Occipital lobe (tissue), 2 donors: ENCODE data around the gene MTR. TPM values are rescaled to one million over a fixed set of nuclear protein-coding genes. Genes with fewer than 3 reads are reported as not detected.
A peak's percentile ranks its signal among the peaks of the same experiment; 100 is the strongest.

Experiments
- DNase-seq: peaks from one replicate; lab custom pipeline; 2025; lab: John Stamatoyannopoulos, UW
- total RNA-seq: library from RNA; depleted of rRNA; stranded (reverse); fragments of >200 nt; gene quantifications from one replicate; pipeline ENCODE4 v1.2.3, GENCODE V29; 2014

Gene MTR
- total RNA-seq, 1 donor from 2014 or later: 28.4 TPM

GRCh38 chr1:236862615-236863211 lies 67.6 kb downstream of the MTR start:
- DNase-seq: no peak

GRCh38 chr1:236864211-236864610 lies 69.1 kb downstream of the MTR start:
- DNase-seq: no peak

GRCh38 chr1:236864996-236865817 lies 70.1 kb downstream of the MTR start:
- no peak for DNase-seq

GRCh38 chr1:236865818-236866155 lies 70.7 kb downstream of the MTR start:
- no peak for DNase-seq

GRCh38 chr1:236868625-236869467 lies 73.8 kb downstream of the MTR start:
- DNase-seq: no peak

- DNase-seq: no peak
Measured at GRCh38 chr1:236869911-236870310, 74.8 kb downstream of the MTR start.

- no peak for DNase-seq
Measured at GRCh38 chr1:236870721-236871120, 75.6 kb downstream of the MTR start.

- no peak for DNase-seq
Measured at GRCh38 chr1:236872075-236872666, 77.1 kb downstream of the MTR start.

GRCh38 chr1:236875975-236876374 lies 80.9 kb downstream of the MTR start:
- no peak for DNase-seq

- DNase-seq: no peak
Measured at GRCh38 chr1:236877661-236878060, 82.6 kb downstream of the MTR start.

GRCh38 chr1:236880209-236880608 lies 85.1 kb downstream of the MTR start:
- no peak for DNase-seq

- DNase-seq: no peak
Measured at GRCh38 chr1:236882678-236883077, 87.6 kb downstream of the MTR start.

- no peak for DNase-seq
Measured at GRCh38 chr1:236886199-236886598, 91.1 kb downstream of the MTR start.

- no peak for DNase-seq
Measured at GRCh38 chr1:236887081-236887480, 92.0 kb downstream of the MTR start.

GRCh38 chr1:236888126-236888525 lies 93.0 kb downstream of the MTR start:
- no peak for DNase-seq

- DNase-seq: peak; percentile 15
Measured at GRCh38 chr1:236888903-236889302, 93.8 kb downstream of the MTR start.

GRCh38 chr1:236890152-236891056 lies 95.3 kb downstream of the MTR start:
- no peak for DNase-seq

- peak; percentile 40 for DNase-seq
Measured at GRCh38 chr1:236893626-236894545, 98.8 kb downstream of the MTR start.

- DNase-seq: no peak
Measured at GRCh38 chr1:236895665-236896387, 100.7 kb downstream of the MTR start.
